Heart left ventricle (tissue), 13 donors: ENCODE results near the gene WDR36.

Experiments
- POLR2A ChIP-seq, 2 donors: fragments of 450-650 bp; IDR thresholded peaks; one replicate each; pipeline ENCODE4 v1.6.1; 2017; ENCODE audit warnings: antibody characterized with exemption in 2 of 2, mild to moderate bottlenecking in 2 of 2, moderate library complexity in 2 of 2
- TF ChIP-seq, protein P1 (sequence below), 12 donors: fragments of 200-600 bp; sonication (generic) in 4 of 12; IDR thresholded peaks; one replicate each; pipeline versions ENCODE4 v1.5.0 to v1.8.0; 2018 to 2022; ENCODE audit warnings: antibody characterized with exemption in 12 of 12, mild to moderate bottlenecking in 5 of 12
- donor health status: ischemic (EF 13 %, LVEDD 7.1; RV severe dilation, severe dysfunction).
- donor health status: DM: no; HTN: yes; CAD: no.
- donor health status: DM: no; HTN: no; CAD: no.
- donor health status: ischemic (EF 25% LVEDD 6.9; RV normal size, moderate dysfunction).
- donor health status: ischemic (EF 25% LVEDD 5.7; RV mildly dilated, moderate dysfunction).
- donor health status: ischemic (EF 35%, LVEDD 5.7; RV mildly dilated, moderate dysfunction).
- donor health status: nonischemic (EF 11% LVEDD 7.7; RV severe dilation, severe dysfunction).
- donor health status: DM: yes; HTN: yes; CAD: no.
- donor health status: PGD.
- donor health status: ischemic (EF 29% LVEDD 5.4; RV normal size, mild dysfunction).
- donor health status: nonischemic (EF 23%, LVEDD 6.1; RV moderate dilation, normal function).

DNA sequence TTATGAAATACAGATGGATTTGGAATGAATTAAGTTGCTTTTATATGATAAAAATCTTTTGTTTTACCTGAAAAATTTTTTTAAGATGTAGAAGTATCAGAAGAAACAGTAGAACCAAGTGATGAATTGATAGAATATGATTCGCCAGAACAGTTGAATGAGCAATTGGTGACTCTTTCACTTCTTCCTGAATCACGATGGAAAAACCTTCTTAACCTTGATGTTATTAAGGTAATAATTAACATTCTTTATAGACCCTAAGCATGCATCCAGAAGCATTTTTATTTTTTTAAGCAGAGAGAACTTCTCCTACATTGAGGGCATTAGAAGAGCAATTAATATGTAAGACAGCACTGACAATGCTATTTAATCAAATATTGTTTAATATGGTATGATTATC, 28.8 kb downstream of the WDR36 start:
- TF ChIP-seq, protein P1, sequence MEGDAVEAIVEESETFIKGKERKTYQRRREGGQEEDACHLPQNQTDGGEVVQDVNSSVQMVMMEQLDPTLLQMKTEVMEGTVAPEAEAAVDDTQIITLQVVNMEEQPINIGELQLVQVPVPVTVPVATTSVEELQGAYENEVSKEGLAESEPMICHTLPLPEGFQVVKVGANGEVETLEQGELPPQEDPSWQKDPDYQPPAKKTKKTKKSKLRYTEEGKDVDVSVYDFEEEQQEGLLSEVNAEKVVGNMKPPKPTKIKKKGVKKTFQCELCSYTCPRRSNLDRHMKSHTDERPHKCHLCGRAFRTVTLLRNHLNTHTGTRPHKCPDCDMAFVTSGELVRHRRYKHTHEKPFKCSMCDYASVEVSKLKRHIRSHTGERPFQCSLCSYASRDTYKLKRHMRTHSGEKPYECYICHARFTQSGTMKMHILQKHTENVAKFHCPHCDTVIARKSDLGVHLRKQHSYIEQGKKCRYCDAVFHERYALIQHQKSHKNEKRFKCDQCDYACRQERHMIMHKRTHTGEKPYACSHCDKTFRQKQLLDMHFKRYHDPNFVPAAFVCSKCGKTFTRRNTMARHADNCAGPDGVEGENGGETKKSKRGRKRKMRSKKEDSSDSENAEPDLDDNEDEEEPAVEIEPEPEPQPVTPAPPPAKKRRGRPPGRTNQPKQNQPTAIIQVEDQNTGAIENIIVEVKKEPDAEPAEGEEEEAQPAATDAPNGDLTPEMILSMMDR (IDR thresholded peaks at IDR 0.05) = no peak
- no peak for TF ChIP-seq POLR2A (IDR thresholded peaks at IDR 0.05)
